ENCODE results near the gene LRRC7.

LRRC7 gene

GRCh38 chr1:69824932-69825331, 257.2 kb downstream of the LRRC7 start:
- no peak overlapping the region for H2AFZ ChIP-seq (ENCODE audit: low read length)

GRCh38 chr1:69827732-69828131, 260.0 kb downstream of the LRRC7 start:
- Histone ChIP-seq H3K9me2 (ENCODE audit: low read depth, low read length) (no peaks in the 10 kb centered on the region), H3K27ac (ENCODE audit: low read depth, low read length, poor library complexity, severe bottlenecking) (no peak overlapping the region), H3K4me3 (ENCODE audit: low read depth, low read length, poor library complexity, severe bottlenecking) (no peak overlapping the region), H3K9ac (ENCODE audit: low read length) (no peak overlapping the region), H3K79me2 (ENCODE audit: insufficient read depth, low read length) (no peaks in the 10 kb centered on the region), H3K36me3 (ENCODE audit: insufficient read depth, low read length) (no peaks in the 10 kb centered on the region), H3K4me2 (ENCODE audit: low read length) (no peak overlapping the region), H2AFZ (ENCODE audit: low read length) (no peak overlapping the region), H3F3A (ENCODE audit: insufficient read depth, low read length) (no peaks in the 10 kb centered on the region), H4K20me1 (ENCODE audit: insufficient read depth, low read length) (no peaks in the 10 kb centered on the region), H3K27me3 (ENCODE audit: insufficient read depth, low read length) (no peaks in the 10 kb centered on the region), H3K9me3 (ENCODE audit: low read length) (no peaks in the 10 kb centered on the region), H3K4me1 (ENCODE audit: insufficient read depth, low read length, severe bottlenecking) (no peaks in the 10 kb centered on the region)
- TF ChIP-seq CTCF (IDR thresholded peaks at IDR 0.05; ENCODE audit: low read length) (no peak), EZH2 (IDR thresholded peaks at IDR 0.05; ENCODE audit: borderline replicate concordance, low read length) (no peak)

More at GRCh38 chr1:69824932-69825331, 257.2 kb downstream of the LRRC7 start:
- Histone ChIP-seq H3K4me3 (ENCODE audit: low read depth, low read length, poor library complexity, severe bottlenecking) (no peak overlapping the region), H3K9ac (ENCODE audit: low read length) (no peak overlapping the region), H3K79me2 (ENCODE audit: insufficient read depth, low read length) (no peaks in the 10 kb centered on the region), H3K9me3 (ENCODE audit: low read length) (no peaks in the 10 kb centered on the region), H3K27me3 (ENCODE audit: insufficient read depth, low read length) (no peaks in the 10 kb centered on the region), H3K4me2 (ENCODE audit: low read length) (no peak overlapping the region), H3F3A (ENCODE audit: insufficient read depth, low read length) (no peaks in the 10 kb centered on the region), H3K27ac (ENCODE audit: low read depth, low read length, poor library complexity, severe bottlenecking) (no peak overlapping the region), H3K4me1 (ENCODE audit: insufficient read depth, low read length, severe bottlenecking) (no peaks in the 10 kb centered on the region), H4K20me1 (ENCODE audit: insufficient read depth, low read length) (no peaks in the 10 kb centered on the region), H3K9me2 (ENCODE audit: low read depth, low read length) (no peaks in the 10 kb centered on the region), H3K36me3 (ENCODE audit: insufficient read depth, low read length) (no peaks in the 10 kb centered on the region)
- TF ChIP-seq CTCF (IDR thresholded peaks at IDR 0.05; ENCODE audit: low read length) (no peak), EZH2 (IDR thresholded peaks at IDR 0.05; ENCODE audit: borderline replicate concordance, low read length) (no peak)

- Histone ChIP-seq H3K9me3 (ENCODE audit: low read length) (no peaks in the 10 kb centered on the region), H3K27me3 (ENCODE audit: insufficient read depth, low read length) (no peaks in the 10 kb centered on the region), H3K36me3 (ENCODE audit: insufficient read depth, low read length) (no peaks in the 10 kb centered on the region), H3K79me2 (ENCODE audit: insufficient read depth, low read length) (no peaks in the 10 kb centered on the region), H3K9ac (ENCODE audit: low read length) (no peak overlapping the region), H3K9me2 (ENCODE audit: low read depth, low read length) (no peaks in the 10 kb centered on the region), H3K27ac (ENCODE audit: low read depth, low read length, poor library complexity, severe bottlenecking) (no peak overlapping the region), H3F3A (ENCODE audit: insufficient read depth, low read length) (no peaks in the 10 kb centered on the region; the same call in 1 of the 2 replicates), H3K4me1 (ENCODE audit: insufficient read depth, low read length, severe bottlenecking) (no peaks in the 10 kb centered on the region), H3K4me2 (ENCODE audit: low read length) (no peak overlapping the region), H3K4me3 (ENCODE audit: low read depth, low read length, poor library complexity, severe bottlenecking) (no peak overlapping the region), H4K20me1 (ENCODE audit: insufficient read depth, low read length) (no peaks in the 10 kb centered on the region), H2AFZ (ENCODE audit: low read length) (no peak overlapping the region)
- TF ChIP-seq EZH2 (IDR thresholded peaks at IDR 0.05; ENCODE audit: borderline replicate concordance, low read length): no peak
- TF ChIP-seq CTCF (IDR thresholded peaks at IDR 0.05; ENCODE audit: low read length): no peak
Observed at GRCh38 chr1:69833536-69833935, 265.8 kb downstream of the LRRC7 start.
